HEK293T (cell line): ENCODE results near the gene APOL4.

Experiments used
- CTCF ChIA-PET: fragments of 350-600 bp; formaldehyde crosslinking; extraction: SDS; loops from one replicate; lab custom pipeline; 2021; ENCODE audit warnings: antibody characterized with exemption, inconsistent platforms; lab: Yijun Ruan, JAX
- POLR2A ChIA-PET: fragments of 350-600 bp; formaldehyde crosslinking; extraction: SDS; loops from one replicate; lab custom pipeline; 2020; ENCODE audit warnings: antibody characterized with exemption, inconsistent platforms; lab: Yijun Ruan, JAX
- DNase-seq: peaks from one replicate; pipeline ENCODE4 v3.0.0; 2012; ENCODE audit warnings: mixed read lengths; ENCODE audit errors: extremely low spot score
- ARNT ChIP-seq: fragments of 450-650 bp; IDR thresholded peaks from 2 replicates; pipeline ENCODE4 v1.6.1; 2017; ENCODE audit warnings: mild to moderate bottlenecking
- BHLHE40 ChIP-seq: fragments of 450-650 bp; IDR thresholded peaks from 2 replicates; pipeline ENCODE4 v1.6.1; 2016; ENCODE audit warnings: mild to moderate bottlenecking, moderate library complexity, borderline replicate concordance
- CTBP1 ChIP-seq: fragments of 450-650 bp; IDR thresholded peaks from 2 replicates; pipeline ENCODE4 v1.6.1; 2016; ENCODE audit warnings: borderline replicate concordance
- ELF4 ChIP-seq: fragments of 450-650 bp; IDR thresholded peaks from 2 replicates; pipeline ENCODE4 v1.6.1; 2017; ENCODE audit warnings: antibody characterized with exemption
- FOXA1 ChIP-seq: fragments of 450-650 bp; IDR thresholded peaks from 2 replicates; pipeline ENCODE4 v1.6.1; 2016; ENCODE audit warnings: mild to moderate bottlenecking
- FOXK2 ChIP-seq: fragments of 450-650 bp; IDR thresholded peaks from 2 replicates; pipeline ENCODE4 v1.6.1; 2016; ENCODE audit warnings: mild to moderate bottlenecking
- FOXM1 ChIP-seq: fragments of 450-650 bp; IDR thresholded peaks from 2 replicates; pipeline ENCODE4 v1.6.1; 2017; ENCODE audit warnings: mild to moderate bottlenecking, borderline replicate concordance
- HDGF ChIP-seq: fragments of 450-650 bp; IDR thresholded peaks from 2 replicates; pipeline ENCODE4 v1.6.1; 2017; ENCODE audit warnings: antibody characterized with exemption, borderline replicate concordance
- L3MBTL2 ChIP-seq: fragments of 450-650 bp; conservative IDR thresholded peaks from 2 replicates; pipeline ENCODE4 v1.6.1; 2016; ENCODE audit warnings: mild to moderate bottlenecking
- LEF1 ChIP-seq: fragments of 450-650 bp; IDR thresholded peaks from 2 replicates; pipeline ENCODE4 v1.6.1; 2017; ENCODE audit warnings: mild to moderate bottlenecking, borderline replicate concordance
- NFRKB ChIP-seq: fragments of 450-650 bp; IDR thresholded peaks from 2 replicates; pipeline ENCODE4 v1.6.1; 2016; ENCODE audit warnings: mild to moderate bottlenecking, moderate library complexity
- SP1 ChIP-seq: fragments of 450-650 bp; IDR thresholded peaks from 2 replicates; pipeline ENCODE4 v1.6.1; 2017
- SUZ12 ChIP-seq: fragments of 450-650 bp; IDR thresholded peaks from 2 replicates; pipeline ENCODE4 v1.6.1; 2016; ENCODE audit warnings: mild to moderate bottlenecking
- TARDBP ChIP-seq: fragments of 450-650 bp; IDR thresholded peaks from 2 replicates; pipeline ENCODE4 v1.6.1; 2016
- ZNF384 ChIP-seq: fragments of 450-650 bp; IDR thresholded peaks from 2 replicates; pipeline ENCODE4 v1.6.1; 2016
- TF ChIP-seq, protein P1 (sequence below): fragments of 450-650 bp; IDR thresholded peaks from 2 replicates; pipeline ENCODE4 v1.6.1; 2016

The APOL4 gene

DNA sequence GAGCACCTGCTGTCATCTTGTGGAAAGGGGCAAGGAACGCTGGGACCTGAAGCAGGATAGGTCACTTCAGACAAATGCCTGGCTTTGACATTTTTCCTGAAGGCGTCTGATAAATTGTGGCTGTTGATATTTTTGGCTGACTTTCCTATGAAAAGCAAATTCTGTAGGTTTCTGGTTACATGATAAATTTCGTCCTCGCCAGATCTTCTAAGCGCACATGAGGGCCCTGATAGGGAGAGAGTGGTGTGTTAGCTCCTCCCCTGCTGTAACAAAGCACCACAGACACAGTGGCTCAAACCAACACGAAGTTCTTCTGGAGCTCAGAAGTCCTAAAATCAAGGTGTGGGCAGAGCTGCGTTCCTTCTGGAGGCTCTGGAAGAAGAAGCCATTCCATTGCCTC, 19.6 kb downstream of the APOL4 start:
- CTCF ChIA-PET = interaction anchor here (0.6 to 1.1 kb wide), 2 partner anchors 11 to 41 kb away, joined by 3 to 4 read pairs; no protein-coding TSS in a partner anchor
- TF ChIP-seq NFRKB = no peak
- no peak for TF ChIP-seq TARDBP
- no peak for TF ChIP-seq CTBP1
- no peak for DNase-seq
- POLR2A ChIA-PET = no interaction called here

DNA sequence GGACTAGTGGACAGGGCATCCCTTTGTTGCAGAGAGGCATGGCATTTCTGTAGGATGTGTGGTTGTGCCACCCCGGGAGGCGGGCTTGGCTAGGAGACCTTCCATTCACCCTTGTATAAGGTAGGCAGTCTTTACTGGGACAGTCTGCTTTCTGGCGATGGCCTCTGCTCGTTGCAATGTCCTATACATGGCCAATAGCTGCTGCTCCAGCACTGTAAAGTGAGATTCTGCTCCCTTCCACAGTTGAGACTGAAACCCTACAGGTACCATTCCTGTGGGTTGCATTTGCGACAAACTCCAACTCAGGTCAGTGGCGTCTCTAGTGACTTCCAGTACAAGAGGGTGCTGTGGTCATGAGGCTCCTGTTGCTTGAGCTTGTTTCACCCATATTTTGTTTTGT, 20.7 kb downstream of the APOL4 start:
- no peak for TF ChIP-seq ZNF384
- no peak for TF ChIP-seq FOXK2
- no peak for TF ChIP-seq BHLHE40
- no peak for TF ChIP-seq HDGF
- no peak for TF ChIP-seq SP1
- no peak for TF ChIP-seq LEF1
- TF ChIP-seq SUZ12 = no peak
- TF ChIP-seq FOXM1 = no peak
- TF ChIP-seq NFRKB = no peak
- TF ChIP-seq FOXA1 = no peak
- CTCF ChIA-PET = interaction anchor here (0.7 to 1.9 kb wide), 5 partner anchors 12 to 97 kb away, joined by 3 to 8 read pairs (median 4); no protein-coding TSS in a partner anchor
- no peak for DNase-seq
- POLR2A ChIA-PET = no interaction called here

DNA sequence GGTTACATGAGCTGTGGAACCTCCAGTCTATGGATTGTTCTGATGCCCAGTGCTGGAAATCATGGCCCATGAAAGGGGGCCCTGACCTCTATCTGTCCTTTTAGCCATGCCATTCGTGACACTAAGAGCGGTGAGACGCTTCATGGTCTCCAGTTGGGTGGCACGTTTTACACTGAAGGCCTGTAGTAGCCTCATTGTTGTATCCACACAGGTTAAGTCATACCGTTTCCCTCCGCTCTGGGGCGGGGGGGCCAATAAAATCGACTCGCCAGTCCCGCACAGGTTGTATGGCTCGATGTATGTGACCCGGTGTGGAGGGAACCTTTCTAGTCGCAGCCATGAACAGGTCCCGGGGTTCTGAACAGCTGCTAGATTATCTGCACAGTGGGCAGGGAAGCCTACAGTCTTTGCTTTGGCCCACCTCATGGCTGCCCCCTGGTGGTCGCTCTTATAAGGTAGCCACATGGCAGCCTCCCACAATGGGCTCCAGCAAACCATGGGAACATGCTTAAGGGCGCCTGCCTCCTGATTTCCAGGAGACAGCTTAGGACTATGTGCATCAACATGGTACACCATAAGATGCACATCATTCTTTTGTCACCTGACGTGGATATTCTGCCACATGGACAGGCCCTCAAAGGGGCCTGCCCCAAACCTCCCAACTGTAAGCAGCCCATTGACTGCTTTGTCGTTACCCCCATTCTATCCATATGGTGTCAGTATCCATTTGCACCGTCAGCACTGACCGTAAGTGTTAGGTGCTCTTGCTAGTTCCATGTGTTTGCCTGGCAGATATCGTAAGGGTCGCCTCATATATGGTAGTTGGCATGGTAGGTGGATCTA, 21.4 kb downstream of the APOL4 start:
- ChIA-PET CTCF (interaction anchor here (0.5 to 1.9 kb wide), 10 partner anchors 15 to 552 kb away, joined by 3 to 8 read pairs (median 3); no protein-coding TSS in a partner anchor), POLR2A (interaction anchor here (1.4 kb wide), 1 partner anchor 16 kb away, joined by 3 read pairs; no protein-coding TSS in a partner anchor)
- DNase-seq = peak; percentile 91

DNA sequence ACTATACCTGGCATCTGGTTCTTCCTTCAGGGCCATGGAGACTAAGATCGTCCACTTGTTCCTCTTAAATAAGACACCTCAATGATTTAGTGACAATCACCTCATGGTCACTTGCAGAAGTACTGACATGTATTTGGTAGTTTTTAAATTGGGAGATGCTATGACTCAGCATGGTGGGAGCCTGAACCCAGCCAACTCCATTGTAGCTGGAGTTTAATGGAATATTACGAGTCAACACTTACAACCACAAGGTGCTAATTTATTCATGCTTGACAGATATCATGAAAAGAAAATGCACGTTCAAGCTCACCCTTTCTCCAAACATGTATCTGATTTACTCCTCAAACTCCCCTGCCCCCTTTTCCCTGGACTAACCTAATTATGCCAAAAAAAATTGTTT, 24.4 kb downstream of the APOL4 start:
- DNase-seq = no peak
- ChIA-PET POLR2A (no interaction called here), CTCF (interaction anchor here (0.6 to 1.0 kb wide), 2 partner anchors 38 to 97 kb away, joined by 3 read pairs; no protein-coding TSS in a partner anchor)
- TF ChIP-seq ELF4 = no peak
- no peak for TF ChIP-seq TARDBP
- TF ChIP-seq SUZ12 = no peak
- TF ChIP-seq BHLHE40 = no peak
- TF ChIP-seq SP1 = no peak
- TF ChIP-seq, protein P1, sequence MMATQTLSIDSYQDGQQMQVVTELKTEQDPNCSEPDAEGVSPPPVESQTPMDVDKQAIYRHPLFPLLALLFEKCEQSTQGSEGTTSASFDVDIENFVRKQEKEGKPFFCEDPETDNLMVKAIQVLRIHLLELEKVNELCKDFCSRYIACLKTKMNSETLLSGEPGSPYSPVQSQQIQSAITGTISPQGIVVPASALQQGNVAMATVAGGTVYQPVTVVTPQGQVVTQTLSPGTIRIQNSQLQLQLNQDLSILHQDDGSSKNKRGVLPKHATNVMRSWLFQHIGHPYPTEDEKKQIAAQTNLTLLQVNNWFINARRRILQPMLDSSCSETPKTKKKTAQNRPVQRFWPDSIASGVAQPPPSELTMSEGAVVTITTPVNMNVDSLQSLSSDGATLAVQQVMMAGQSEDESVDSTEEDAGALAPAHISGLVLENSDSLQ = no peak
- TF ChIP-seq HDGF = no peak
- TF ChIP-seq ARNT = no peak
- TF ChIP-seq NFRKB = no peak
- TF ChIP-seq CTBP1 = no peak
- no peak for TF ChIP-seq ZNF384
- TF ChIP-seq LEF1 = no peak

More for the DNA sequence above, 21.4 kb downstream of the APOL4 start:
- TF ChIP-seq CTBP1 = no peak
- TF ChIP-seq SUZ12 = no peak
- TF ChIP-seq L3MBTL2 = no peak
- TF ChIP-seq NFRKB = no peak

DNA sequence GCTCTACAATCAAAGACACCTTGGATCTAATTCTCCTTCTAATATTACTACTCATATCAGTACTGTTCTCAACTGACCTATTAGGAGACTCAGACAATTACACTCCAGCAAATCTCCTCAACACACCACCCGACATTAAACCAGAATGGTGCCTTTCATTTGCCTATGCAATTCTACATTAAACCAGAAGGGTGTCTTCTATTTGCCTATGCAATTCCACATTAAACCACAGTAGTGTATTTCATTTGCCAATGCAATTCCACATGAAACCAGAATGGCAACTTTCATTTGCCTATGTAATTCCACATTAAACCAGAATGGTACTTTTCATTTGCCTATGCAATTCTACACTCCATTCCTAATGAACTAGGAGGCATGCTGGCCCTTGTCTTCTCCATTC, 25.7 kb downstream of the APOL4 start:
- ChIA-PET CTCF (no interaction called here), POLR2A (no interaction called here)
- no peak for TF ChIP-seq LEF1
- TF ChIP-seq NFRKB = no peak
- no peak for TF ChIP-seq ELF4
- no peak for TF ChIP-seq CTBP1
- TF ChIP-seq ZNF384 = no peak
- no peak for TF ChIP-seq TARDBP
- no peak for TF ChIP-seq SP1
- no peak for TF ChIP-seq L3MBTL2
- TF ChIP-seq FOXM1 = no peak
- no peak for TF ChIP-seq SUZ12
- no peak for TF ChIP-seq BHLHE40
- TF ChIP-seq, protein P1 = no peak
- TF ChIP-seq ARNT = no peak
- TF ChIP-seq FOXA1 = no peak
- DNase-seq = no peak

DNA sequence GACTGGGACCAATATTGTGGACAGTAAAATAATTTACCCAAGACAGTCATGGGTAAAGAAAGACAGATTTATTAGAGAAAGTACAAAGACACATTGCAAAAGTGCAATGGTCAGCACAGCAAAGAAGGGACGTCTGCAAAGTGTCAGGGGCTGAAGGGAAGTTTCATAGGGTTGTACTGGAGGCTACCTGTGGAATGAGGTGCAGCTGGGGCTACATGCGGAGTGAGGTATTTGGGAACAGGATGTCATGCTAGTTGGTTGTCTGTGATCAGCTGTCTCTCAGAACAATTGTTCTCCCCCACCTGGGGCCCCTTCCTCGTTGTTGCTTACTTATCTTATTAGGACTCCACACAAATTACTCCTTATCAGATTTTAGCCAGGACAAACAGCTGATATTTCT, 29.7 kb downstream of the APOL4 start:
- ChIA-PET POLR2A (no interaction called here), CTCF (no interaction called here)
- no peak for DNase-seq
- no peak for TF ChIP-seq ELF4
- TF ChIP-seq FOXK2 = no peak

DNA sequence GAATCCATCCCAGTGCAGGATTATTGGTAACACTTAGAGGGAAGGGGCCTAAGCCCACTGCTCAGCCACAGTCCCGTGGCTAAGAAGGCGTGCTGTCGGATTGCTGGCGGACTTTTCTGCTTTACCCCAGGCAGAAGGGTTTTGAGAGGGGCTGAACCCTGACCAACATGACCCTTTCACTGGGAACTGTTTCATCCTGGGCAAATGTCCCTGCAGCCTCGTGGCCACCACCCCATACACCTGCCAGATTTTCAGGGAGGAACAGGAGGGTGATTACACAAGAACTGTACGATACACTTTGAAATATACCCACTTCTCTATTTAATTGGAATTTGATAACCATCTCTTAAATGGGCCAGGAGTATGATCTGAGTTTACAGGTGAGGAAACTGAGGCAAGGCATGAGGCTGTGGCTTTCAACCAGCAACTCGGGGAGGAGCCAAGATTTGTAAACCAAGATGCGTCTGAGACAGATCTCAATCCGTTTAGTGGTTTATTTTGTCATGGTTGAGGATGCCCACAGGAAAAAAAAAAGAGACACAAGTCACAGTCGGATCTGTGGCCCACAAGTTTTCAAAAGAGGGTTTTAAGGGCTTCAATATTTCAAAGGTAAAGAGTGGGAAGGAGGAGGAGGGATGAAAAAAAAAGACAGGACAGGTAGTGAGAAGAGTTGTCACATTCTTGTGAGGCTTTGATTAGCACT, 34.9 kb downstream of the APOL4 start:
- ChIA-PET POLR2A (no interaction called here), CTCF (no interaction called here)
- no peak for DNase-seq
- TF ChIP-seq SP1 (no peak), TARDBP (no peak), ELF4 (no peak), L3MBTL2 (no peak), FOXM1 (no peak), FOXK2 (no peak), CTBP1 (no peak), BHLHE40 (no peak), HDGF (no peak), ZNF384 (no peak), NFRKB (no peak), SUZ12 (no peak), LEF1 (no peak), ARNT (no peak), FOXA1 (no peak)
- TF ChIP-seq, protein P1 = no peak
